HUES6 (cell line): ENCODE data around the gene AACS.

Source experiments
- H3K27ac ChIP-seq: 2 replicates; pipeline ENCODE4 v1.7.0; 2013; ENCODE audit warnings: low read depth, mild to moderate bottlenecking, low read length, inconsistent platforms
- H3K27me3 ChIP-seq: 2 replicates; pipeline ENCODE4 v1.6.1; 2013; ENCODE audit warnings: low read length; ENCODE audit not compliant: control insufficient read depth, insufficient read depth
- H3K36me3 ChIP-seq: 2 replicates; pipeline ENCODE4 v1.6.1; 2013; ENCODE audit warnings: low read length; ENCODE audit not compliant: control insufficient read depth, insufficient read depth
- H3K4me1 ChIP-seq: 2 replicates; pipeline ENCODE4 v1.6.1; 2013; ENCODE audit warnings: low read length; ENCODE audit not compliant: control insufficient read depth, insufficient read depth
- H3K4me3 ChIP-seq: 2 replicates; pipeline ENCODE4 v1.5.1; 2013; ENCODE audit warnings: low read depth, low read length
- H3K9ac ChIP-seq: one replicate; pipeline ENCODE4 v1.6.1; 2013; ENCODE audit warnings: mild to moderate bottlenecking, low read length
- H3K9me3 ChIP-seq: 2 replicates; pipeline ENCODE4 v1.6.1; 2013; ENCODE audit warnings: low read depth, low read length; ENCODE audit not compliant: control insufficient read depth, insufficient read depth

AACS gene

DNA sequence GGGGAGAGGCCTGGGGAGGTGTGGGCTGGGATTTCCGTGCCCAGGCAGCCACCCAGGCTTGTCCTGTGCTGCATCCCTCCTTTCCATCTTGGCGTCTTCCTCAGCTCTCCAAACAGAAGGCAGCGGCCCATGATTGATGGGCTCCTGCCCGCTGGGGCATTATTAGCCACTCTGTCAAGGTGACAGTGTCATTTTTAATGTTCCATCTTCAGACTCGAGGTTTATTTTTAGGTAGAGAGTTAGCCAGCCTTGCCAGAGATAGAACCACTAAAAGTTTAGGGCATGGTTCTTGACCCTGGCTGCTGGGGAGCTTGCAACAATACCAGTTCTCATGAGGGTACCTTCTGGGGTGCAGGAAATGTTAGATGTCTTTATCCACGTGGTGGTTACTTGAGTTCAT is 90.1 kb downstream of the AACS start:
- Histone ChIP-seq H3K27me3 (peaks cover 3% of the 10 kb centered on the region; the same call in 1 of the 2 replicates), H3K4me3 (no peak overlapping the region), H3K9me3 (peaks cover 2% of the 10 kb centered on the region; the same call in 1 of the 2 replicates), H3K27ac (no peak overlapping the region), H3K4me1 (no peaks in the 10 kb centered on the region), H3K9ac (no peak overlapping the region), H3K36me3 (no peaks in the 10 kb centered on the region)

DNA sequence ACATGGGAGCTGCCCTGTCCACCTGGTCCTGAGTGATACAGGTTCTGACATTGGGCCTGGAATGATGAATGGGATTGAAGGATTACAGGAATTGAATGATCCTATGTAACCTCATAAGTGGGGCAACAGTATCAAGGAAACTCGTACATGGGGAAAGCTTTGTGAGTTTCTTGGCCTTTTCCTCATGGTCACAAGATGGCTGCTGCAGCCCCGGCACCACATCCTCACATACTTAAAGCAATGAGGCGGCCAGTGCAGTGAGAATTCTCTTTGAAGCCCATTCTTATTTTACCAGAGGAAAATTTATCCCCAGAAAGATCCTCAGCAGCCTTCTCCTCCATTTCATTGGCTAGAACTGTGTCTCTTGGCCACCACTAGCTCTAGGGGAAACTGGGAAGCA is 91.9 kb downstream of the AACS start:
- H3K4me1 ChIP-seq: no peaks in the 10 kb centered on the region; the same call in 1 of the 2 replicates

DNA sequence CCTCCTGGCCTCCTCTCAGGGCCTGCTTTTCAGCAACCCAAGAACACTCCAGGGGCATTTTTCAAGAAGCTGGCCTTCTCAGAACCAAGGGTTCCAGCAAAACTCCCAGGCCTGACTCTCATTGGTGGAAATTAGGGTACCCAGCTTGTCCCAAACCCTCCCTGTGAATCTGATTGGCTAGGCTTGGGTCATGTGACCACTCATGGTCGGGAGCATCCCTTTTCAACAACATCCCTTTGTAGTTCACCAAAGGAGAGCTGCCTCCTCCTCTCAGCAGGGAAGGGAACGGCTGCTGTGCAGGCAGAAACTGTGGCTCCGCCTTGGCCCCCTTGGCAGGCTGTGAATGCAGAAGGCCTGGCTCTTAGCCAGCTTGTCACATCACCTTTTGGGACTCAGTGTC is 94.5 kb downstream of the AACS start:
- Histone ChIP-seq H3K9me3 (peaks cover 2% of the 10 kb centered on the region; the same call in 1 of the 2 replicates), H3K4me3 (no peak overlapping the region), H3K36me3 (no peaks in the 10 kb centered on the region), H3K27ac (no peak overlapping the region), H3K27me3 (no peaks in the 10 kb centered on the region), H3K4me1 (no peaks in the 10 kb centered on the region; the same call in 1 of the 2 replicates), H3K9ac (no peak overlapping the region)

More for the DNA sequence above, 91.9 kb downstream of the AACS start:
- H3K9me3 ChIP-seq: peaks cover 2% of the 10 kb centered on the region; the same call in 1 of the 2 replicates
- H3K36me3 ChIP-seq: no peaks in the 10 kb centered on the region
- peaks cover 3% of the 10 kb centered on the region; the same call in 1 of the 2 replicates for H3K27me3 ChIP-seq
- no peak overlapping the region for H3K27ac ChIP-seq
- H3K4me3 ChIP-seq: no peak overlapping the region
- no peak overlapping the region for H3K9ac ChIP-seq

DNA sequence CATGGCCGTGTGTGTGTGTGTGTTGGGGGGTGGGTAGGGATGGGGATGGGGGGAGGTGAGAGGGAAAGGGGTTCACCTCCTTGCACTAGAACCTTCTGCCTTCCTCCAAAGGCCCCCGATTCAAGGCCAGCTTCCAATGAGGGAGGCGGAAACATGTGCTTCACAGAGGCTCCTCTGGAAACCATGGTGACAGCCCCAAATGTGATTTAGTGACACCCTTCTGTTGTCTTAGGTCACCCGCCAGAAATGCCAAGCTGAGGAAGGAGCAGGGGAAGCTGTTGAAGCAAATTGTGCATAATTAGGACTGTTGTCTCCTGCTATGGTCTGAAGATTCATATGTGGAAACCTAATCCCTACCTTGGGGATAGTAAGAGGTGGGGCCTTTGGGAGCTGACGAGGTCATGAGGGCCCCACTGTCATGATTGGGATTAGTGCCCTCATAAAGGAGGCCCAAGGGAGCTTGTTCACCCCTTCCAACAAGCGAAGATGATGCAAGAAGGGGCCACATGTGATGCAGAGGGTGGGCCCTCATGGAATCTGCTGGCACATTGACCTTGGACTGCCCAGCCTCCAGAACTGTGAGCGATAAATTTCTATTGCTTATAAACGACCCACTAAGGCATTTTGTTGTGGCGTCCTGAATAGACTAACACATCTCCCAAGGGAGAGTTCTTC is 95.2 kb downstream of the AACS start:
- H3K27ac ChIP-seq: no peak overlapping the region
- H3K36me3 ChIP-seq: no peaks in the 10 kb centered on the region
- H3K9me3 ChIP-seq: peaks cover 2% of the 10 kb centered on the region; the same call in 1 of the 2 replicates
- no peak overlapping the region for H3K9ac ChIP-seq
- no peaks in the 10 kb centered on the region; the same call in 1 of the 2 replicates for H3K4me1 ChIP-seq
- no peaks in the 10 kb centered on the region for H3K27me3 ChIP-seq
- no peak overlapping the region for H3K4me3 ChIP-seq

DNA sequence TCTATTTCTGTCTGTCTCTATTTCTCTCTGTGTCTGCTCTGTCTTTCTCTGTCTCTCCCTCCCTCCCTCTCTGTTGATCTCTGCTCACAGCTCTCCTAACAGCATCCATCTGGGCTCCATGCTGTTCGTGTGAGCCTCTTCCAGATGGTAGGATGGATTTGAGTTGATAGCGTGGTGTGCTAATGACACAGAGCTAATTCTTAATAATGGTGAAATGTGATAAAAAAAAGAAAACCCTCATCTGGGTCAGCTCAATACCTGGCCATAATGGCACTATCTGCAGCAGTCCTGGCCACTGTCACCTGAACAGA is 96.4 kb downstream of the AACS start:
- peaks cover 2% of the 10 kb centered on the region; the same call in 1 of the 2 replicates for H3K9me3 ChIP-seq

DNA sequence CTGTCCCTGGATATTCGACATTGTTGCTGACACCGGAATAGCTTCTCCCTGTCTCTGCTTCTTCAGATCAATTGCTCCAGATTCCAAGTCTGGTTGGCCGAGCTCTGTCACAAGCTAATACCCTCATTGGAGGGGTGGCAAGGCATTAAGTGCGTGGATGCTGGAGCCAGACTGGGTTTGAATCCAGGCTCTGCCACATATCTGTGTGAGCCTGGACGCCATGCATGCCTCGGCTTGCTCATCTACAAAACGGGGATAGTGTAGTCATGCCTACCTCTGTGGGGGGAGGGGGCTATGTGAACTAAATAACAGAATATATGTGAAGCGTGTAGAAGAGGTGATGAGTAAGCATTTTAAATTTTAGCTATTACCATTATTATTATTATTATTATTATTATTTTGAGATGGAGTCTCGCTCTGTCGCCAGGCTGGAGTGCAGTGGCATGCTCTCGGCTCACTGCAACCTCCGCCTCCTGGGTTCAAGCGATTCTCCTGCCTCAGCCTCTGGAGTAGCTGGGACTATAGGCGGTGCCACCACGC is 97.3 kb downstream of the AACS start:
- H3K9me3 ChIP-seq: no peaks in the 10 kb centered on the region
- no peaks in the 10 kb centered on the region; the same call in 1 of the 2 replicates for H3K4me1 ChIP-seq
- H3K27ac ChIP-seq: no peak overlapping the region
- no peaks in the 10 kb centered on the region for H3K36me3 ChIP-seq
- H3K9ac ChIP-seq: no peak overlapping the region
- no peaks in the 10 kb centered on the region for H3K27me3 ChIP-seq
- H3K4me3 ChIP-seq: no peak overlapping the region

More for the DNA sequence above, 96.4 kb downstream of the AACS start:
- H3K27ac ChIP-seq: no peak overlapping the region
- H3K36me3 ChIP-seq: no peaks in the 10 kb centered on the region
- H3K4me1 ChIP-seq: no peaks in the 10 kb centered on the region; the same call in 1 of the 2 replicates
- H3K4me3 ChIP-seq: no peak overlapping the region
- H3K27me3 ChIP-seq: no peaks in the 10 kb centered on the region
- H3K9ac ChIP-seq: no peak overlapping the region

DNA sequence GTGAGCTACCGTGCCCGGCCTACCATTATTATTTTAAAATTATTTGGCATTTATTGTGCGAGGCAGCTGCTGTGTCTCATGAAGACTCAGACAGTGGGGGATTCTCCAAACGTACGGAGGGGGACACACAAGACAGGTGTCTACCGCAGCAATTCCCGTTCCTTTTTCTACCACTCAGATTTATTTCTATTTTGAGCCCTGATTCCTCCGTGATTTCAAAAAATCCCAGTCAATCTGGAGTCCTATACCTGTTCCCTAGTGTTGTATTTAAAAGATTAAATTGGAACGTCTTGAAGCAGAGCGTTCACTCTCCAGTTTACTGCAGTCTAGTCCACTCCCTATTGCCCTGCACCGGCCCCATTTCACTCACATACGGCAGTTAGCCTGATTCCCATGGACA is 97.9 kb downstream of the AACS start:
- no peaks in the 10 kb centered on the region for H3K27me3 ChIP-seq
- no peak overlapping the region for H3K9ac ChIP-seq

DNA sequence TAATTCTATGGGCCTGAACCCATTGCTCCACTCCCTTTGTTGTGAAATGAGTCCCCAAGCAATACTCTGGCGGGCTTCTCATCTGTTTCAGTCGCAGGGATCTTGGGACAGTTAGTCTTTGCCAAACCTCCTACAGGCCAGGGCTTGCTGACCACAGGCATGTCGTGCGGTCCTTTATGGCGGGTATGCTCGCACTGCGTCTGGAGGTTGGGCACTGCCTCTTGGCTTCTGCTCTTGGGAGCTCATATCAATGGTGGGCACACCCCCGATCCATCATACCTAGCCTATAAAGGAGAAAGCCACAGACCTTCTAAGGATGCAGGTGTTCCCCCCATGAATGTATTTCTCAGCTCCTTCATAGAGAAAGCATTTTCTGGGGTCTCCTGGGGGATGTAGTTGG is 99.3 kb downstream of the AACS start:
- no peaks in the 10 kb centered on the region; the same call in 1 of the 2 replicates for H3K4me1 ChIP-seq
- H3K27ac ChIP-seq: no peak overlapping the region
- no peak overlapping the region for H3K9ac ChIP-seq
- no peaks in the 10 kb centered on the region for H3K9me3 ChIP-seq
- H3K27me3 ChIP-seq: no peaks in the 10 kb centered on the region
- H3K36me3 ChIP-seq: no peaks in the 10 kb centered on the region
- H3K4me3 ChIP-seq: no peak overlapping the region

More for the DNA sequence above, 97.9 kb downstream of the AACS start:
- Histone ChIP-seq H3K27ac (no peak overlapping the region), H3K9me3 (no peaks in the 10 kb centered on the region), H3K4me1 (no peaks in the 10 kb centered on the region; the same call in 1 of the 2 replicates), H3K4me3 (no peak overlapping the region), H3K36me3 (no peaks in the 10 kb centered on the region)

DNA sequence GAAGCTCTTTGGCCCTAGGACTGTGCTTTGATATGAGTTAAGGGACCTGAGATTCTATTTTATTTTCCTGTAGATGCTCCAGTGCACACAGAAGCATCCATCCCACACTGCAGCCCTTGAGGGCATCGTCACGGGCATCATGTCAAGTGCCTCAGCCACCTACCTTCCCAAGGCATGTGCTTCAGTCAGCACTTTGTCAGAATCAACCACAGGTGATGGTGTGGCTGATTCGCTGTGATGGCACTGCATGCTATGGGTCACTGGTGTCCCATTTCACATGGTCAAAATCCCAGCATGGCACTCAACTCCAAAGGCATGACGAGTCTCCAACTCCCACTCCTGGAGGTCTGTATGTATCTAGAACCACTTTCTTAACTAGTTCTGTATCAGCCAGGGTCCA is 100.8 kb downstream of the AACS start:
- no peaks in the 10 kb centered on the region for H3K9me3 ChIP-seq
- no peaks in the 10 kb centered on the region; the same call in 1 of the 2 replicates for H3K4me1 ChIP-seq
- no peak overlapping the region for H3K9ac ChIP-seq
- no peak overlapping the region for H3K4me3 ChIP-seq
- no peaks in the 10 kb centered on the region for H3K36me3 ChIP-seq
- no peak overlapping the region for H3K27ac ChIP-seq
- no peaks in the 10 kb centered on the region for H3K27me3 ChIP-seq

DNA sequence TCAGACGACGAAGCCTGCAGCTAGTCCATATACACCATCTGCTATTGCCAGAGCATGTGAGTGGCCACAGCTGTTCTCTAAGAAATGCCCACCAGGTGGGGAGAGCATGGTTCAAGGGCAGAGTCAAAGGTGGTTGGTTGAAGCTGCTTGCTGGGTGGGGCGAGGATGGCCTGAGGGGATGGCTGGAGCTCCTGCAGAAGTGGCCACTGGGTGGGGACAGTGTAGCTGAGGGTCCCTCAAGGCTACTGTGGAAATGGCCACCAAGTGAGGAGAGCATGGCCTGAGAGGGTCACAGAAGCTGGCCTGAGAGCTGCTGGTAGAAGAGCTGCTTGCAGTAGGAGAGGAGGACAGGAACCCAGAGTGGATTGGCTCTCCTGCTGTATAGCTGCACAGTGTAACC is 102.4 kb downstream of the AACS start:
- no peak overlapping the region for H3K27ac ChIP-seq
- H3K36me3 ChIP-seq: no peaks in the 10 kb centered on the region
- H3K4me3 ChIP-seq: no peak overlapping the region
- no peaks in the 10 kb centered on the region for H3K4me1 ChIP-seq
- H3K9ac ChIP-seq: no peak overlapping the region
- no peaks in the 10 kb centered on the region for H3K27me3 ChIP-seq
- H3K9me3 ChIP-seq: no peaks in the 10 kb centered on the region

DNA sequence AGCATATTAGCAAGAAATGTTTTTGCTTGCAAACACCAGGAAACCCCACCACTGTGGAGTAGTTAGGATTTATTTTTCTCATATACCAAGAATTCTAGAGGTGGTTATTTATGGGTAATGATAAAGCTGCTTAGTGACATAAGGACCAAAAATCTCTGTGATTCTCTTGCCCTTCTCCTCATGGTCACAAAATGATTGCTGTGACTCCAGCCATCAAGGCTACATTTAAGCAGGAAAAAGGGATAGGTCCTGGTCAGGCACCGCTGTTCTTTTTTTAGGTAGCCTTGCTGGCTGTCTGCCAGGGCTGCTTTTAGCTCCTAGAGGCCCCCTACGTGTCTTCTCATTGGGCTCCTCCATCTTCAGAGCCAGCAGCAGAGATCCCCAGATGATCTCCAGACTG is 104.2 kb downstream of the AACS start:
- Histone ChIP-seq H3K9ac (no peak overlapping the region), H3K27ac (no peak overlapping the region), H3K4me3 (no peak overlapping the region), H3K4me1 (no peaks in the 10 kb centered on the region), H3K36me3 (no peaks in the 10 kb centered on the region), H3K9me3 (no peaks in the 10 kb centered on the region), H3K27me3 (no peaks in the 10 kb centered on the region)
